Tibial artery (tissue), 4 donors: ENCODE results near the gene CHDH.
A peak's percentile ranks its signal among the peaks of the same experiment; 100 is the strongest.

ENCODE experiments used
- DNase-seq, 2 donors: peaks; one replicate each; pipeline ENCODE4 v3.0.0-alpha.2; 2019
- H3K27ac ChIP-seq, 2 donors: fragments of 200-600 bp; sonication (generic) in 1 of 2; 1 replicate in 1 of 2; 2 replicates in 1 of 2; pipeline ENCODE4 v1.5.1; 2018 to 2019; ENCODE audit warnings: mild to moderate bottlenecking in 1 of 2
- H3K27me3 ChIP-seq, 2 donors: fragments of 200-600 bp; sonication (generic) in 1 of 2; one replicate each; pipeline versions ENCODE4 v1.5.1 to v1.6.0; 2016 to 2019
- H3K36me3 ChIP-seq, 3 donors: fragments of 200-600 bp; sonication (generic) in 2 of 3; one replicate each; pipeline ENCODE4 v1.5.1; 2016 to 2019; ENCODE audit warnings: mild to moderate bottlenecking in 2 of 3
- H3K4me1 ChIP-seq, 4 donors: fragments of 200-600 bp; sonication (generic) in 2 of 4; 1 replicate in 3 of 4; 2 replicates in 1 of 4; pipeline ENCODE4 v1.5.1; 2016 to 2019
- H3K4me3 ChIP-seq, 2 donors: fragments of 200-600 bp; sonication (generic) in 1 of 2; 1 replicate in 1 of 2; 2 replicates in 1 of 2; pipeline ENCODE4 v1.5.1; 2018 to 2019; ENCODE audit warnings: mild to moderate bottlenecking in 2 of 2
- H3K9me3 ChIP-seq, 3 donors: fragments of 200-600 bp; sonication (generic) in 1 of 3; one replicate each; pipeline ENCODE4 v1.5.1; 2016 to 2019
- CTCF ChIP-seq, 2 experiments: fragments of 200-600 bp in 1 of 2; fragments of 450-650 bp in 1 of 2; IDR thresholded peaks; one replicate each; pipeline ENCODE4 v1.5.1; 2017 to 2019; ENCODE audit warnings: antibody characterized with exemption in 2 of 2, mild to moderate bottlenecking in 1 of 2, moderate library complexity in 1 of 2
- intact Hi-C: fragments of 100-400 bp; cut with DNase I; formaldehyde crosslinking; loops from one replicate; pipeline ENCODE4 v1.15.0; 2023; ENCODE audit warnings: low total_unique reads

The CHDH gene

GRCh38 chr3:53803124-53803815, 42.9 kb downstream of the CHDH start:
- Histone ChIP-seq H3K27me3 (no peaks in the 10 kb centered on the region), H3K27ac (no peak overlapping the region), H3K36me3 (no peaks in the 10 kb centered on the region), H3K4me3 (no peak overlapping the region), H3K9me3 (no peaks in the 10 kb centered on the region), H3K4me1 (peaks cover 0 to 20% (median 14%) of the 10 kb centered on the region in 4 donors)
- DNase-seq = peak in 1 of 2 donors; percentile 4
- intact Hi-C loops = no loop called here
- no peak for TF ChIP-seq CTCF (IDR thresholded peaks at IDR 0.05)

GRCh38 chr3:53802256-53802880, 43.9 kb downstream of the CHDH start:
- intact Hi-C loops = no loop called here
- no peaks in the 10 kb centered on the region for H3K27me3 ChIP-seq
- H3K27ac ChIP-seq = no peak overlapping the region
- no peaks in the 10 kb centered on the region for H3K36me3 ChIP-seq
- DNase-seq = peak in 1 of 2 donors; percentile 39
- TF ChIP-seq CTCF (IDR thresholded peaks at IDR 0.05) = no peak
- H3K4me1 ChIP-seq = peaks cover 0 to 20% (median 14%) of the 10 kb centered on the region in 4 donors
- no peak overlapping the region for H3K4me3 ChIP-seq
- H3K9me3 ChIP-seq = no peaks in the 10 kb centered on the region

- no peak overlapping the region for H3K27ac ChIP-seq
- H3K4me1 ChIP-seq = peaks cover 0 to 15% (median 8%) of the 10 kb centered on the region in 4 donors
- no peaks in the 10 kb centered on the region for H3K9me3 ChIP-seq
- TF ChIP-seq CTCF (IDR thresholded peaks at IDR 0.05) = no peak
- no peaks in the 10 kb centered on the region for H3K36me3 ChIP-seq
- intact Hi-C loops = no loop called here
- DNase-seq = peak in 1 of 2 donors; percentile 34
- no peak overlapping the region for H3K4me3 ChIP-seq
- H3K27me3 ChIP-seq = no peaks in the 10 kb centered on the region
These were observed 44.9 kb downstream of the CHDH start for GRCh38 chr3:53801319-53801718.

GRCh38 chr3:53800041-53800906, 45.9 kb downstream of the CHDH start:
- Histone ChIP-seq H3K4me3 (no peak overlapping the region), H3K27me3 (no peaks in the 10 kb centered on the region), H3K4me1 (peaks cover 0 to 8% (median 5%) of the 10 kb centered on the region in 4 donors), H3K27ac (no peak overlapping the region), H3K9me3 (no peaks in the 10 kb centered on the region), H3K36me3 (no peaks in the 10 kb centered on the region)
- DNase-seq = no peak
- intact Hi-C loops = no loop called here
- no peak for TF ChIP-seq CTCF (IDR thresholded peaks at IDR 0.05)

- no peaks in the 10 kb centered on the region for H3K9me3 ChIP-seq
- intact Hi-C loops = no loop called here
- no peaks in the 10 kb centered on the region for H3K4me1 ChIP-seq
- no peaks in the 10 kb centered on the region for H3K36me3 ChIP-seq
- peaks cover 0 to 2% of the 10 kb centered on the region in 2 donors for H3K27me3 ChIP-seq
- no peak overlapping the region for H3K27ac ChIP-seq
- no peak overlapping the region for H3K4me3 ChIP-seq
- no peak for TF ChIP-seq CTCF (IDR thresholded peaks at IDR 0.05)
- no peak for DNase-seq
These were observed 46.8 kb downstream of the CHDH start for GRCh38 chr3:53799338-53799865.
